CD4-positive, CD25-positive, alpha-beta regulatory T cell (primary cell): ENCODE data around the gene CACNA2D3. TPM values are rescaled to one million over a fixed set of nuclear protein-coding genes. Genes with fewer than 3 reads are reported as not detected.

Experiments
- ATAC-seq, 2 donors: fragments of 150-1000 bp; cut with Tn5 transposase; one replicate each; pipeline ENCODE4 v1.10.0; 2021; ENCODE audit warnings: low read depth in 2 of 2, moderate number of reproducible peaks in 2 of 2, moderate library complexity in 1 of 2
- DNase-seq, 3 donors: peaks; one replicate each; pipeline versions ENCODE4 v3.0.0 to v3.0.0-alpha.2; 2012 to 2022; ENCODE audit warnings: mixed read lengths in 1 of 3
- H3K27ac ChIP-seq: one replicate; pipeline ENCODE4 v1.7.0; 2013; ENCODE audit warnings: mild to moderate bottlenecking, low read length; ENCODE audit not compliant: insufficient read depth, poor library complexity, severe bottlenecking
- H3K27me3 ChIP-seq: one replicate; pipeline ENCODE4 v1.7.0; 2013; ENCODE audit warnings: low read length; ENCODE audit not compliant: control insufficient read depth, insufficient read depth
- H3K36me3 ChIP-seq: one replicate; pipeline ENCODE4 v1.7.0; 2013; ENCODE audit warnings: mild to moderate bottlenecking, low read length, moderate library complexity; ENCODE audit not compliant: control insufficient read depth, insufficient read depth
- H3K4me1 ChIP-seq: 2 replicates; pipeline ENCODE4 v1.7.0; 2013; ENCODE audit warnings: mild to moderate bottlenecking, low read length; ENCODE audit not compliant: insufficient read depth, control insufficient read depth, poor library complexity, severe bottlenecking
- H3K4me3 ChIP-seq: one replicate; pipeline ENCODE4 v1.7.0; 2013; ENCODE audit warnings: low read depth, mild to moderate bottlenecking, low read length, moderate library complexity
- H3K9me3 ChIP-seq, 2 experiments: 1 replicate in 1 of 2; 2 replicates in 1 of 2; pipeline ENCODE4 v1.7.0; 2013; ENCODE audit warnings: low read length in 2 of 2, mild to moderate bottlenecking in 1 of 2, moderate library complexity in 1 of 2; ENCODE audit not compliant: control insufficient read depth in 2 of 2
- H3K27ac Mint-ChIP-seq, 3 donors: one replicate each; pipeline ENCODE4 v1.8.0; 2020 to 2022; ENCODE audit warnings: mild to moderate bottlenecking in 3 of 3, mixed read lengths in 3 of 3, moderate library complexity in 2 of 3
- H3K27me3 Mint-ChIP-seq: one replicate; pipeline ENCODE4 v1.8.0; 2022; ENCODE audit warnings: mild to moderate bottlenecking, mixed read lengths
- H3K36me3 Mint-ChIP-seq: one replicate; pipeline ENCODE4 v1.8.0; 2020; ENCODE audit warnings: mixed read lengths
- H3K4me1 Mint-ChIP-seq, 4 donors: one replicate each; pipeline ENCODE4 v1.8.0; 2020 to 2022; ENCODE audit warnings: mixed read lengths in 4 of 4, mild to moderate bottlenecking in 1 of 4
- H3K4me3 Mint-ChIP-seq, 4 donors: one replicate each; pipeline ENCODE4 v1.8.0; 2020 to 2022; ENCODE audit warnings: mild to moderate bottlenecking in 4 of 4, mixed read lengths in 4 of 4, moderate library complexity in 3 of 4
- H3K9me3 Mint-ChIP-seq, 7 donors: one replicate each; pipeline ENCODE4 v1.8.0; 2020 to 2022; ENCODE audit warnings: mixed read lengths in 7 of 7, mild to moderate bottlenecking in 3 of 7, moderate library complexity in 2 of 7
- polyA plus RNA-seq, 4 donors: library from polyadenylated mRNA; unstranded; fragments of 300-500 nt; fragmentation: Illumina TruSeq; gene quantifications; one replicate each; pipeline ENCODE4 v1.2.3, GENCODE V29; 2021
- total RNA-seq: library from RNA; stranded (reverse); gene quantifications from one replicate; pipeline ENCODE4 v1.2.3, GENCODE V29; 2022

The CACNA2D3 gene
- total and polyA plus RNA-seq, 5 donors from 2014 or later, result not detected

DNA sequence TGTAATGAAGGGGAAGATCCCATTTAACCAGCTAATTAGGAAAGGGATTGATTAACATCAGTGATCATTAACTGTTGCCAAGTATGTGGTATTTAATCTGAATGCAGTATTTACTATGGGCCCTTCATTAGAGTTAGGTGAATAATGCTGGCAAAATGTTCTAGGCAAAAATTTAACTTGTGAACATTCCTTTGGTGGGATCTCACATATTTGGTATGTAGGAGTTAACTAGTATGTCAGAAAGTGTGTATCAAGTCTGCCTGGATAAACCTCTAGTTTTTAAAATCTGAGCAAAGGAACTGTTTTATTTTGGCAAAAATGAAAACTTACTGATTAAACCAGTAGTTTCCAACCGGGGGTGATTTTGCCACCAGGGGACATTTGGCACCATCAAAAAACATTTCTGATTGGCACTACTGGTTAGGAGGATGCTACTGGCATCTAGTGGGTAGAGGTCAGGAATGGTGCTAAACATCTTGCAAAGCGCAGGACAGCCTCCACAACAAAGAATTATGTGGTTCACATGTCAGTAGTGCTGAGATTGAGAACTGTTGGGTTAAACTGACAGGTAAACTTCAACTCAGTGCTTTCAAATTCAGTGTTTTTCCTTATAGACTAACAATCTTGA lies 783.0 kb downstream of the CACNA2D3 start:
- no peak for DNase-seq

GRCh38 chr3:54905920-54906319 lies 783.6 kb downstream of the CACNA2D3 start:
- Mint-ChIP-seq H3K4me3 (no peak overlapping the region), H3K9me3 (peaks cover 0 to 4% (median 2%) of the 10 kb centered on the region in 7 donors), H3K27ac (no peak overlapping the region), H3K27me3 (no peaks in the 10 kb centered on the region), H3K4me1 (no peaks in the 10 kb centered on the region), H3K36me3 (no peaks in the 10 kb centered on the region)
- DNase-seq, result no peak
- Histone ChIP-seq H3K27me3 (no peaks in the 10 kb centered on the region), H3K36me3 (no peaks in the 10 kb centered on the region), H3K27ac (no peak overlapping the region), H3K9me3 (no peaks in the 10 kb centered on the region), H3K4me3 (no peak overlapping the region), H3K4me1 (no peaks in the 10 kb centered on the region)
- ATAC-seq, result no peak

More for the DNA sequence above, 783.0 kb downstream of the CACNA2D3 start:
- Histone ChIP-seq H3K4me1 (no peaks in the 10 kb centered on the region), H3K27ac (no peak overlapping the region), H3K27me3 (no peaks in the 10 kb centered on the region), H3K4me3 (no peak overlapping the region), H3K36me3 (no peaks in the 10 kb centered on the region), H3K9me3 (no peaks in the 10 kb centered on the region)
- Mint-ChIP-seq H3K36me3 (no peaks in the 10 kb centered on the region), H3K4me1 (no peaks in the 10 kb centered on the region), H3K27ac (no peak overlapping the region), H3K9me3 (peaks cover 0 to 4% (median 2%) of the 10 kb centered on the region in 7 donors), H3K4me3 (no peak overlapping the region), H3K27me3 (no peaks in the 10 kb centered on the region)
- ATAC-seq, result no peak

DNA sequence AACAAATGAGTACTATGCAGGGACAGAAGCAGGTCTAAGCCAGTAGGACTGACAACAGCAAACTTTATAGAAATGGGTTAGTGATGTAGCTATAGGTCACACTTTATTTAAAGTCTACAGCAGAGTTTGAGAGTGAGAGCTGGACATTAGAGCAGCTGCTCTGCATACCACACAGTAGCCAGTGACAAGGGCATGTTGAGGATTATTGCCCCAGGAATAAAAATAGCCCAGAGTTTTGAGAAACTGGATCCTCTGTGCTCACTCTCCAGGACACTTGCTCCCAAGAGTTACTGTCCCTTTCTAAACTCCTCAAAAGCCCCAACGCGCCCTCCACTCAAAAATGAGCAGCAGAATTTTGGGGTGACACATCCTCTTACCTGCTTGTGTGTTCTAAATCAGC lies 784.4 kb downstream of the CACNA2D3 start:
- H3K27ac ChIP-seq, result no peak overlapping the region
- Mint-ChIP-seq H3K4me1 (no peaks in the 10 kb centered on the region), H3K27ac (no peak overlapping the region), H3K36me3 (no peaks in the 10 kb centered on the region), H3K4me3 (no peak overlapping the region), H3K9me3 (peaks cover 0 to 5% (median 2%) of the 10 kb centered on the region in 7 donors), H3K27me3 (no peaks in the 10 kb centered on the region)
- ATAC-seq, result no peak
- H3K9me3 ChIP-seq, result no peaks in the 10 kb centered on the region
- H3K4me3 ChIP-seq, result no peak overlapping the region
- no peaks in the 10 kb centered on the region for H3K36me3 ChIP-seq
- H3K4me1 ChIP-seq, result no peaks in the 10 kb centered on the region
- no peak for DNase-seq
- no peaks in the 10 kb centered on the region for H3K27me3 ChIP-seq

DNA sequence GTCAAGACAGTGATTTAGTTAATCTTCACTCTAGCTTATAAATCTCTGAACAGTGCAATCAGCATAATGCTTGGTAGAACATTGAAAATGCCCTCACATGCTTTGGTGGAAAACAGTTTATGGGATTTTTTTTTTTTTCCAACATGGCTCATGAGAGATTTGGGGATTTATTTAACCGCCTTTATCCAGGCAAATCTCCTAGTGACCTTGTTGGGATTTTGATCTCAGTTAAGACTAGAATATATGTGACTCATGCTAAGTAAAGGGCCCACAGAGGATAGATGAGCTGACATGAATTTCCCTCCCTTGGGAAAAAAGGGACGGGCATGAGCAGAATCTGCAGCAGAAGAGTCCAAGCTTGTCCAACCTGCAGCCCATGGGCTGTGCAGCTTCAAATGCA lies 786.8 kb downstream of the CACNA2D3 start:
- Mint-ChIP-seq H3K9me3 (peaks cover 0 to 5% (median 3%) of the 10 kb centered on the region in 7 donors), H3K27ac (no peak overlapping the region), H3K36me3 (no peaks in the 10 kb centered on the region), H3K4me3 (no peak overlapping the region), H3K27me3 (no peaks in the 10 kb centered on the region), H3K4me1 (no peaks in the 10 kb centered on the region)
- DNase-seq, result no peak
- ATAC-seq, result no peak
- Histone ChIP-seq H3K4me3 (no peak overlapping the region), H3K4me1 (no peaks in the 10 kb centered on the region), H3K27me3 (no peaks in the 10 kb centered on the region), H3K27ac (no peak overlapping the region), H3K9me3 (no peaks in the 10 kb centered on the region), H3K36me3 (no peaks in the 10 kb centered on the region)

DNA sequence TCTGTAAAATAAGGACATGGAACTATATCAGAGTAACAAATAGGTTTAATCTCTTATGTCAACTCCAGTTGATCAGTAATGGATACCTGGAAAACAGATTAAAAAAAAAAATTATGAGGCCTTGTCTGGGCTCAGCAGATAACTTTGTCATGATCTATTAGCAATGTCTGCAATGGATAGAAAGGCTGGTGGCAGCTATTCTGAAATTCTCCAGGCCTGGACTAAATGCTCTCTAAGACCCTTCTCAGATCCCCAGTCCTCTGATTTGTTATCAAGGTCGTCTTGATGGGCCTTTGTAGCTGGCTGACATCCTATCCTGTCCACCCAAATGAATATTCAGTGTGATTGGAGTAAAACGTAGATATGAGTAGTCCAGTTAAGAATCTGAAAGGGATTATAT lies 791.8 kb downstream of the CACNA2D3 start:
- no peak overlapping the region for H3K27ac ChIP-seq
- no peaks in the 10 kb centered on the region for H3K27me3 ChIP-seq
- Mint-ChIP-seq H3K9me3 (peaks cover 0 to 5% (median 1%) of the 10 kb centered on the region in 7 donors), H3K36me3 (no peaks in the 10 kb centered on the region), H3K27me3 (no peaks in the 10 kb centered on the region), H3K27ac (no peak overlapping the region), H3K4me1 (no peaks in the 10 kb centered on the region), H3K4me3 (no peak overlapping the region)
- DNase-seq (no peak), ATAC-seq (no peak)
- no peaks in the 10 kb centered on the region for H3K4me1 ChIP-seq
- H3K4me3 ChIP-seq, result no peak overlapping the region
- H3K36me3 ChIP-seq, result no peaks in the 10 kb centered on the region
- H3K9me3 ChIP-seq, result no peaks in the 10 kb centered on the region

DNA sequence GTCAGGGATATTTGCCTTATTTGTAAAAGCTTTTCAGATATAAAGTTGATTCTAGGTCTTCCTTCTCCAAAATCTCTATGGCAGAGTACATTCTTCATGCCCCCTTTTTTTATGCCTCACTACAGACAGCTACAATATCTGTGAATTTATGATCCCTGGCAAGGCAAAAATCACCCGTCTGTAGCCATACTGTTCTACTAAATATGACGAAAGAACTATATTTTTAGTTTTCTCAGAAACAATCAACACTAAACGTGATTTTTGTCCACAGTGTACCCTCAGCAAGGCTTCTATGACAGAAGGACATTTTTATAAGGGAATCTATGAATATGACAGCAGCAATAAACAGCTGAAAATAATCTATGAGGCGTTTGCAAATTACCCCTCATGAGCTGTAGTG lies 792.8 kb downstream of the CACNA2D3 start:
- H3K4me3 Mint-ChIP-seq, result no peak overlapping the region
- Histone ChIP-seq H3K9me3 (no peaks in the 10 kb centered on the region), H3K4me3 (no peak overlapping the region), H3K27me3 (no peaks in the 10 kb centered on the region), H3K27ac (no peak overlapping the region), H3K36me3 (no peaks in the 10 kb centered on the region), H3K4me1 (no peaks in the 10 kb centered on the region)
- no peaks in the 10 kb centered on the region for H3K27me3 Mint-ChIP-seq
- H3K4me1 Mint-ChIP-seq, result no peaks in the 10 kb centered on the region
- H3K9me3 Mint-ChIP-seq, result peaks cover 0 to 5% (median 1%) of the 10 kb centered on the region in 7 donors
- no peak for ATAC-seq
- no peak overlapping the region for H3K27ac Mint-ChIP-seq
- no peak for DNase-seq
- H3K36me3 Mint-ChIP-seq, result no peaks in the 10 kb centered on the region

DNA sequence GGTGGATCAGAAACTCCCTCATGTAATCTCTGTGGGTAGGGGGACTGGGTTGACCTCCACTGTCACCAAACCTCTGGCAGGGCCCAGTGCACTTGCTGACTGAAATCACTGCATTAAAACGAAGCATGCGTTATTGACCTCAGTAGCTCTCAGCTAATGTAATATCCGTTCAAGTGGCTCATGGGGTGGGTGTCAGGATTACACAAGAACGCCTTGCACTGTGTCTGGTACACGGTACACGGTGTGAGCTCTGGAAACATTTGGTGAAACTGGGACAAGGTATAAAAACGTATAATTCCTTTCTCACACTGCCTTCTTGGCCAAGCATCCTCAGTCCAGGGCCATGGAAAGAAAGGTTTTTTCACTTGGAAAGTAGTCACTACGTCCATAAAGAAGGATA lies 793.6 kb downstream of the CACNA2D3 start:
- Histone ChIP-seq H3K9me3 (no peaks in the 10 kb centered on the region), H3K27ac (no peak overlapping the region), H3K4me3 (no peak overlapping the region), H3K36me3 (no peaks in the 10 kb centered on the region), H3K4me1 (no peaks in the 10 kb centered on the region), H3K27me3 (no peaks in the 10 kb centered on the region)
- no peaks in the 10 kb centered on the region for H3K36me3 Mint-ChIP-seq
- H3K27me3 Mint-ChIP-seq, result no peaks in the 10 kb centered on the region
- H3K27ac Mint-ChIP-seq, result no peak overlapping the region
- DNase-seq, result no peak
- ATAC-seq, result no peak
- H3K4me3 Mint-ChIP-seq, result no peak overlapping the region
- H3K9me3 Mint-ChIP-seq, result peaks cover 0 to 5% (median 1%) of the 10 kb centered on the region in 7 donors
- no peaks in the 10 kb centered on the region for H3K4me1 Mint-ChIP-seq

DNA sequence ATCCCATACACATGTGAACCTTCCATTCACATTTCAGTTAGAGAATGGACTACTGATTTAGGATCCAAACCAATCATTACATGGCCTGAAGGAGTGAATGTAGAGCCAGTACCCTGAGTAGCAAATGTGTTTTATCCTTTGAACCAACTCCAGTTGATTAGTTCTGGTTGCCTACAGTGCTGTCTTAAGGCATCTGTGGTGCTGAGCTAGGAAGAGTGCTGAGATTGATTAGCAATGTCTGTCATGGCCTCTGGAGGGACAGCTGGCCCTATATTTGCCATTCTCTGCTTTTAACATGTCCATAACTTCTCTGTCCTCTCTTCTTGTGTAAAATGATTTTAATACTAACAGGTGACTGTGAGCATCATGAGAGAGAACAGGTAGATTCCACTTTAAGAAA lies 794.4 kb downstream of the CACNA2D3 start:
- Histone ChIP-seq H3K27ac (no peak overlapping the region), H3K36me3 (no peaks in the 10 kb centered on the region), H3K9me3 (no peaks in the 10 kb centered on the region), H3K4me1 (no peaks in the 10 kb centered on the region), H3K27me3 (no peaks in the 10 kb centered on the region), H3K4me3 (no peak overlapping the region)
- Mint-ChIP-seq H3K4me1 (no peaks in the 10 kb centered on the region), H3K27me3 (no peaks in the 10 kb centered on the region), H3K36me3 (no peaks in the 10 kb centered on the region), H3K27ac (no peak overlapping the region), H3K4me3 (no peak overlapping the region), H3K9me3 (peaks cover 0 to 5% (median 0%) of the 10 kb centered on the region in 7 donors)
- DNase-seq (no peak), ATAC-seq (no peak)
